Muscle layer of colon (tissue), 2 donors: ENCODE data around the gene SPATA31C2.
"Not testable (repeated sequence)": the region's sequence is repeated elsewhere in the genome, so short reads cannot be mapped to it uniquely, and the experiment has no call there.

Source experiments
- H3K27ac ChIP-seq: one replicate; pipeline ENCODE4 v1.7.0; 2013; ENCODE audit warnings: low read depth, mild to moderate bottlenecking, low read length, moderate library complexity
- H3K27me3 ChIP-seq, 2 donors: one replicate each; pipeline ENCODE4 v1.7.0; 2013; ENCODE audit warnings: low read length in 2 of 2, mild to moderate bottlenecking in 2 of 2; ENCODE audit not compliant: insufficient read depth in 2 of 2, control insufficient read depth in 1 of 2
- H3K36me3 ChIP-seq: one replicate; pipeline ENCODE4 v1.7.0; 2013; ENCODE audit warnings: mild to moderate bottlenecking, low read length; ENCODE audit not compliant: insufficient read depth
- H3K4me1 ChIP-seq: one replicate; pipeline ENCODE4 v1.7.0; 2013; ENCODE audit warnings: mild to moderate bottlenecking, low read length; ENCODE audit not compliant: insufficient read depth
- H3K4me3 ChIP-seq, 2 donors: one replicate each; pipeline ENCODE4 v1.7.0; 2013; ENCODE audit warnings: low read length in 2 of 2, low read depth in 1 of 2, mild to moderate bottlenecking in 1 of 2, moderate library complexity in 1 of 2
- H3K9ac ChIP-seq: one replicate; pipeline ENCODE4 v1.7.0; 2013; ENCODE audit warnings: low read length
- H3K9me3 ChIP-seq: one replicate; pipeline ENCODE4 v1.7.0; 2013; ENCODE audit warnings: mild to moderate bottlenecking, low read length
- donor health status: abdominal sarcoma.
- donor health status: Adenocarcinoma of cecum.

Gene SPATA31C2

GRCh38 chr9:88173378-88173999 is 35.2 kb upstream of the SPATA31C2 start:
- Histone ChIP-seq H3K27ac (no peak overlapping the region), H3K4me1 (no peaks in the 10 kb centered on the region), H3K27me3 (no peaks in the 10 kb centered on the region), H3K9ac (no peak overlapping the region), H3K9me3 (no peaks in the 10 kb centered on the region), H3K4me3 (no peak overlapping the region), H3K36me3 (no peaks in the 10 kb centered on the region)

GRCh38 chr9:88169700-88170099 is 31.4 kb upstream of the SPATA31C2 start:
- Histone ChIP-seq H3K9me3 (no peaks in the 10 kb centered on the region), H3K36me3 (no peaks in the 10 kb centered on the region), H3K27ac (no peak overlapping the region), H3K4me1 (no peaks in the 10 kb centered on the region), H3K9ac (no peak overlapping the region), H3K27me3 (no peaks in the 10 kb centered on the region), H3K4me3 (no peak overlapping the region)

GRCh38 chr9:88168564-88168963 is 30.3 kb upstream of the SPATA31C2 start:
- H3K36me3 ChIP-seq = no peaks in the 10 kb centered on the region
- no peak overlapping the region for H3K4me3 ChIP-seq
- no peak overlapping the region for H3K9ac ChIP-seq
- H3K9me3 ChIP-seq = no peaks in the 10 kb centered on the region
- no peaks in the 10 kb centered on the region for H3K27me3 ChIP-seq
- H3K4me1 ChIP-seq = no peaks in the 10 kb centered on the region
- no peak overlapping the region for H3K27ac ChIP-seq

- H3K36me3 ChIP-seq = no peaks in the 10 kb centered on the region
- no peaks in the 10 kb centered on the region for H3K4me1 ChIP-seq
- H3K27ac ChIP-seq = no peak overlapping the region
- no peak overlapping the region for H3K4me3 ChIP-seq
- H3K9me3 ChIP-seq = no peaks in the 10 kb centered on the region
- H3K9ac ChIP-seq = no peak overlapping the region
- H3K27me3 ChIP-seq = no peaks in the 10 kb centered on the region
Measured at GRCh38 chr9:88166660-88167059, 28.4 kb upstream of the SPATA31C2 start.

- H3K27me3 ChIP-seq = peaks cover 0 to 4% of the 10 kb centered on the region in 2 donors
- H3K4me1 ChIP-seq = no peaks in the 10 kb centered on the region
- H3K9ac ChIP-seq = no peak overlapping the region
- no peaks in the 10 kb centered on the region for H3K9me3 ChIP-seq
- H3K36me3 ChIP-seq = no peaks in the 10 kb centered on the region
- H3K27ac ChIP-seq = no peak overlapping the region
- no peak overlapping the region for H3K4me3 ChIP-seq
Measured at GRCh38 chr9:88164850-88165249, 26.6 kb upstream of the SPATA31C2 start.

- peaks cover 0 to 4% of the 10 kb centered on the region in 2 donors for H3K27me3 ChIP-seq
- H3K36me3 ChIP-seq = no peaks in the 10 kb centered on the region
- H3K9ac ChIP-seq = no peak overlapping the region
- no peaks in the 10 kb centered on the region for H3K9me3 ChIP-seq
- H3K4me3 ChIP-seq = no peak overlapping the region
- H3K27ac ChIP-seq = no peak overlapping the region
- H3K4me1 ChIP-seq = no peaks in the 10 kb centered on the region
Measured at GRCh38 chr9:88161144-88161543, 22.9 kb upstream of the SPATA31C2 start.

GRCh38 chr9:88143957-88144625 is 5.8 kb upstream of the SPATA31C2 start:
- H3K4me3 ChIP-seq = no peak overlapping the region
- H3K27ac ChIP-seq = no peak overlapping the region
- no peaks in the 10 kb centered on the region for H3K9me3 ChIP-seq
- no peaks in the 10 kb centered on the region for H3K4me1 ChIP-seq
- H3K9ac ChIP-seq = no peak overlapping the region
- no peaks in the 10 kb centered on the region for H3K27me3 ChIP-seq
- H3K36me3 ChIP-seq = no peaks in the 10 kb centered on the region

- Histone ChIP-seq H3K36me3 (no peaks in the 10 kb centered on the region), H3K4me1 (no peaks in the 10 kb centered on the region), H3K4me3 (no peak overlapping the region), H3K27me3 (no peaks in the 10 kb centered on the region), H3K27ac (no peak overlapping the region), H3K9me3 (no peaks in the 10 kb centered on the region), H3K9ac (no peak overlapping the region)
Measured at GRCh38 chr9:88143179-88143578, 4.9 kb upstream of the SPATA31C2 start.

GRCh38 chr9:88133552-88133951 is 4.7 kb downstream of the SPATA31C2 start:
- not testable (repeated sequence) for H3K9me3 ChIP-seq, H3K4me3 ChIP-seq, H3K9ac ChIP-seq, H3K27ac ChIP-seq, H3K36me3 ChIP-seq, H3K4me1 ChIP-seq, H3K27me3 ChIP-seq

- H3K4me3 ChIP-seq, H3K9me3 ChIP-seq, H3K36me3 ChIP-seq, H3K27ac ChIP-seq, H3K27me3 ChIP-seq, H3K9ac ChIP-seq, H3K4me1 ChIP-seq: not testable (repeated sequence)
Measured at GRCh38 chr9:88129556-88129955, 8.7 kb downstream of the SPATA31C2 start.

- not testable (repeated sequence) for H3K27ac ChIP-seq, H3K4me3 ChIP-seq, H3K36me3 ChIP-seq, H3K27me3 ChIP-seq, H3K9me3 ChIP-seq, H3K4me1 ChIP-seq, H3K9ac ChIP-seq
Measured at GRCh38 chr9:88127700-88128300, 10.5 kb downstream of the SPATA31C2 start.

- H3K36me3 ChIP-seq, H3K9me3 ChIP-seq, H3K9ac ChIP-seq, H3K27ac ChIP-seq, H3K4me3 ChIP-seq, H3K27me3 ChIP-seq, H3K4me1 ChIP-seq: not testable (repeated sequence)
Measured at GRCh38 chr9:88123413-88123812, 14.9 kb downstream of the SPATA31C2 start.
